Loucy (cell line): ENCODE measurements around the gene C18orf32.

Experiments used
- CTCF ChIP-seq: fragments of 200-600 bp; sonication (generic); conservative IDR thresholded peaks from 2 replicates; pipeline ENCODE4 v1.5.1; 2014; ENCODE audit warnings: mild to moderate bottlenecking, antibody characterized with exemption, low read length
- EZH2phosphoT487 ChIP-seq: fragments of 200-600 bp; IDR thresholded peaks from 2 replicates; pipeline ENCODE4 v1.6.1; 2018; ENCODE audit warnings: antibody characterized with exemption, mild to moderate bottlenecking, moderate library complexity, borderline replicate concordance

- TF ChIP-seq CTCF: no peak
- no peak for TF ChIP-seq EZH2phosphoT487
Measured at GRCh38 chr18:49524349-49524748, 37.3 kb upstream of the C18orf32 start.
